ENCODE measurements around the gene COQ10B. TPM values are rescaled to one million over a fixed set of nuclear protein-coding genes. Genes with fewer than 3 reads are reported as not detected.

The COQ10B gene
- total RNA-seq, 2 experiments from 2014 or later = 22.2 to 24.4 TPM

DNA sequence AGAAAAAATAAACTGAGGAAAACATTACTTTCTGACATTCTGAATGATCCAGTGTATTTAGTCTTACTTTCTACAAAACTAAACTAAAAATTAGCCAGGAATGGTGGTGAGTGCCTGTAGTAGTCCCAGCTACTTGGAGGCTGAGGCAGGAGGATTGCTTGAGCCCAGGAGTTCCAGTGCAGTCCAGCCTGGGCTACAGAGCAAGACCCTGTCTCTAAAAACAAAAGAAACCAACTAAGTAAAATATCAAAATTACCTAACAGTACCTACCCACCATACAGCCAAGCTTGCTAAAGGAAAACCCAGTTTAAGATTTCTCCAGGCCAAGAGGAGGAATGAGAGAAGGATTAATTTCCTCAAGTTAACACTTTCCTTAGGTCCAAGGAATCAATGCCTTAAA is 43.3 kb downstream of the COQ10B start:
- ChIA-PET CTCF (interaction anchor here (0.6 kb wide), 1 partner anchor 230 kb away, joined by 4 read pairs; no protein-coding TSS in a partner anchor), POLR2A (interaction anchor here (0.6 to 9.0 kb wide), 4 partner anchors 18 to 208 kb away, joined by 3 to 275 read pairs (median 60); partner anchors contain the start of genes MARS2, MOB4 and SF3B1)
- Mint-ChIP-seq H3K27ac (peak overlapping the region; percentile 97), H3K9me3 (no peaks in the 10 kb centered on the region), H3K4me1 (peaks cover 53% of the 10 kb centered on the region), H3K36me3 (ENCODE audit: low read depth) (peaks cover 60% of the 10 kb centered on the region), H3K4me3 (peak overlapping the region; percentile 92), H3K27me3 (no peaks in the 10 kb centered on the region)
- DNase-seq = no peak

DNA sequence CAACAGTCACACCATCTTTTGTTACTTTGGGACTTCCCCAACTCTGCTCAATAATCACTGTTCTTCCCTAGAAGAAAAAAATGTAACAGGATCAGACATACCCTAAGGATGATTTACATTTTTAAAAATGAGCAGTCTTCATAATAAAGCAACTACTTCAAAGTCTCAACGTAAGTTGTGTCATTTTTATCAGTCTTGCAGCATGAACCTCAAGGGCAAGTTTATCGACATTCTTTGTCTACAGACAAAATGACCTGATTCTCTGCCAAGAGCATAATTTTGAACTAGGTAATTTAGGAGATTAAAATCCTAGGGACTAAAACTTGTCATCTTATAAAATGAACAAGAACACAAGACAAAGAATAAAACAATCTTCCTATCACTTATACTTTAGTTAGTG is 44.0 kb downstream of the COQ10B start:
- no peak for DNase-seq
- H3K4me3 Mint-ChIP-seq = peak overlapping the region; percentile 92
- H3K27me3 Mint-ChIP-seq = no peaks in the 10 kb centered on the region
- H3K9me3 Mint-ChIP-seq = no peaks in the 10 kb centered on the region
- peak overlapping the region; percentile 97 for H3K27ac Mint-ChIP-seq
- peaks cover 64% of the 10 kb centered on the region for H3K36me3 Mint-ChIP-seq (ENCODE audit: low read depth)
- peaks cover 60% of the 10 kb centered on the region for H3K4me1 Mint-ChIP-seq
- ChIA-PET CTCF (interaction anchor here (0.6 kb wide), 1 partner anchor 229 kb away, joined by 4 read pairs; no protein-coding TSS in a partner anchor), POLR2A (interaction anchor here (0.6 to 9.0 kb wide), 6 partner anchors 13 to 208 kb away, joined by 3 to 275 read pairs (median 16); partner anchors contain the start of genes MARS2, MOB4 and SF3B1)

DNA sequence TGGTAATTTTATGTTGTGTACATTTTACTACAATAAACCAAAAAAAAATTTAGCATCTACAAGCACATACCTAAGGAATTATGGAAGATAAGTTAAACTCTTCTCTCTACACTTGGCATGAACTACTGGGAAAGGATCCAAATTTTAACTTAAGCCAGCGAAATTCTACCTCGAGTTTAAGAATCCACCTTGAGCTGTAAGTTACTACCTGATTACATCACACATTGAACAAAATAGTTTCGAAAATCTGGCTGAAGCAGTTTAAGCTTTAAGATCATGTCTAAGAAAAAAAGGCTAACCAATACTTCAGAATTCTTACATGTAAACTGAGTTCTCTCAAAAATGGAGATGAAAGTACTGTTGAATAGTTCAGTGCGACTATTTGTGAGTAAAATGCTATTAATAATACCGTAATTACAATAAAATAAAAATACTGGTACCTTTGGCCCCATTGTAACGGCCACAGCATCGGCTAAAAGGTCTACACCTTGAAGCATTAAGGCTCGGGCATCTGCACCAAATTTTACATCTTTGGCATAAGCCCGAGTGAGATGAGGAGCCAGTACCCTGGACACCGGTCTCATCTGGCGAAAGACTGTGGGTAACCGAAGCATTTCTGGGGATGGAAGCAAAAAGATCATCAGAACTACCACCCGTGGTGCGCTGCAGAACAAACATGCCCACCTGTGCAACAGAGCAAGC is 45.0 kb downstream of the COQ10B start:
- ChIA-PET CTCF (interaction anchor here (0.7 to 5.0 kb wide), 5 partner anchors 18 to 209 kb away, joined by 3 to 30 read pairs (median 6); partner anchors contain the start of genes COQ10B and MOB4), POLR2A (interaction anchor here (0.9 to 9.0 kb wide), 14 partner anchors 10 to 207 kb away, joined by 3 to 275 read pairs (median 8); partner anchors contain the start of genes ANKRD44, COQ10B, MARS2 and MOB4)
- H3K4me3 Mint-ChIP-seq = peak overlapping the region; percentile 92
- H3K9me3 Mint-ChIP-seq = no peaks in the 10 kb centered on the region
- peak overlapping the region; percentile 97 for H3K27ac Mint-ChIP-seq
- no peaks in the 10 kb centered on the region for H3K27me3 Mint-ChIP-seq
- no peak for DNase-seq
- peaks cover 62% of the 10 kb centered on the region for H3K4me1 Mint-ChIP-seq
- H3K36me3 Mint-ChIP-seq (ENCODE audit: low read depth) = peaks cover 63% of the 10 kb centered on the region

DNA sequence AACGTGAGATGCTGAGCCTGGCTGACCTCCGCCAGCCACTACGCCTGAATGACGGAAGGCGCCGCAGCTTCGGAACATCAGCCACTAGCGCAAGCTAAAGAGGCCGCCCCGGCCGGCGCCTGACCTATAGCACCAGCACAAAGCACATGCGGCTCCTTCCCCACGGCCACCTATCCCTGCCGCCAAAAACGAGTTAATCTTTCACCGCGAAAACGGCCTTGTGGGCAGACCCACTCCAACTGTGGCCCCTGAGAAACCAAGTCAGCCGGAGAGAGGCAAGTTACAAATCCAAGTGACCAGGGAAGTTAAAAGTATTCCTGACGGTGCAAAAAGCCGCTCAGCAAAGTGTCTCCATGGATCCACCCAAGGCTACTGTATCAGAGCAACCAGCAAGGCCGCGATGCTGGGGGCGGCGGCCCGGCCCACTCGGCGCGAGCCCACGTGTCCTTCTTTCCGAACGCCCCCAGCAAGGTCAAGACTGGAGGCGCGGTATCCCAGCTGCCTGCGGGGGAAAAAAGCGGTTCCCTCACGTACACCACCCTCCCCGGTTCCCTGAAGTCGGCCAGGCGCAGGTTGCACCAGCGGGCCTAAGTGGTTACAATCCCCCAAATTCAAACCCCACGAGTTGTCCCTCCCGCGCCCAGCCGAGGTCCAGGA is 45.7 kb downstream of the COQ10B start:
- H3K36me3 Mint-ChIP-seq (ENCODE audit: low read depth) = peaks cover 67% of the 10 kb centered on the region
- no peaks in the 10 kb centered on the region for H3K9me3 Mint-ChIP-seq
- peak; percentile 70 for DNase-seq
- H3K4me3 Mint-ChIP-seq = peak overlapping the region; percentile 92
- H3K4me1 Mint-ChIP-seq = peaks cover 62% of the 10 kb centered on the region
- ChIA-PET POLR2A (interaction anchor here (0.7 to 9.0 kb wide), 22 partner anchors 10 to 1965 kb away, joined by 3 to 275 read pairs (median 6); partner anchors contain the start of genes ANKRD44, COQ10B, GTF3C3 and MARS2), CTCF (interaction anchor here (0.9 to 5.0 kb wide), 8 partner anchors 8 to 575 kb away, joined by 3 to 30 read pairs (median 4); partner anchors contain the start of genes COQ10B, MOB4 and SF3B1)
- peak overlapping the region; percentile 97 for H3K27ac Mint-ChIP-seq
- no peaks in the 10 kb centered on the region for H3K27me3 Mint-ChIP-seq

DNA sequence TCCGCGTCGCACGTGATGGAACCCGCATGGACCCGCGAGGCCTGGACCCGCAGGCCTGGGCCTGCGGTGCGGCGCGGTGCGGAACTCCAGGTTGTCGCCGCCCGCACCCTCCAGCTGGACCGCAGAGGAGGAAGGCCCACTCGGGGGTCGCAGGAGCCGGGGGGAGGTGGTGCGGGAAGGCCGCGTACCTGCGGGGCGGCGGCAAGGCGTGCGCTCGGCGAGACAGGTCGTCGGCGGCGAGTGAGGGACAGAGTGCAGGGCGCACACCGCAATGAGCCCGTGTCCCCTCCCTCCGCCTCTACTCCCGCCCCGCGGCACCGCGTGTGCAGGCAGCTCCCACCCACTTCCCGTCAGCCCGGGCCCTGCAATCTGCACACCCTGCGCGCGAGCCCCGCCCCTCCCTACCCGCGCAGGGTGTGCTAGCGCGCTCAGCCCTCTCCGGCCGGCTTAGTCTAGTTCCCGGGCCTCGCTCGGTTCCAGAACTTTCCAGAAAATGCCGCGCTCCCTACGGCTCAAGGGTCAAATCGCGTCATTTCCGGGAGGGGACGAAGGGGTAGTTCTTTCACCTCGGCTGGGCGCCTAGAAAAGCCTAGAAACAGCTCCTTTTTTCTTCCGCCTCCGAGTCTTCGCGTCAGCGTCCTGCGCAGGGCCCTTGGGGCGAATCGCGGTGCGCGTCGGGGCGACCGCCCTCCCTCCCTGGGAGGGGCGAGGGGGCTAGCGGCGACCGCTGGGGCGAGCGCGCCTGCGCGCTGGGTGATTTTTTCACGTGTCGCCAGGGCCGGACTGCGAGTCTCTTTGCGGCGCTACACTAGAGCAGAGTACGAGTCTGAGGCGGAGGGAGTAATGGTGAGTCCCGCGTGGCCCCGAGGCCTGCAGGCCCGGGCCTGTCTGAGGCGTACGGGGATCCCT is 46.5 kb downstream of the COQ10B start, which contains the start of the genes HSPD1 and HSPE1:
HSPD1 (minus strand) TSS at position 247 of the 909 bp plus-strand sequence. CDS start 992 bp downstream, outside the sequence.
HSPE1 (plus strand) TSS at position 786 of the 909 bp plus-strand sequence; CDS start at position 844, 58 bp downstream.
- peak; percentile 98 for DNase-seq
- Mint-ChIP-seq H3K4me3 (peak within 1 kb of the TSS; percentile 92), H3K4me1 (peaks cover 60% of the 10 kb centered on the region), H3K27me3 (no peaks in the 10 kb centered on the region), H3K36me3 (ENCODE audit: low read depth) (peaks cover 67% of the 10 kb centered on the region), H3K9me3 (no peaks in the 10 kb centered on the region), H3K27ac (peak within 1 kb of the TSS; percentile 97)
- ChIA-PET POLR2A (interaction anchor here (0.6 to 9.0 kb wide), 32 partner anchors 9 to 1965 kb away, joined by 3 to 275 read pairs (median 4); partner anchors contain the start of genes ANKRD44, COQ10B, GTF3C3 and MARS2), CTCF (interaction anchor here (0.7 to 5.0 kb wide), 9 partner anchors 9 to 575 kb away, joined by 3 to 30 read pairs (median 3); partner anchors contain the start of genes MOB4 and SF3B1)

DNA sequence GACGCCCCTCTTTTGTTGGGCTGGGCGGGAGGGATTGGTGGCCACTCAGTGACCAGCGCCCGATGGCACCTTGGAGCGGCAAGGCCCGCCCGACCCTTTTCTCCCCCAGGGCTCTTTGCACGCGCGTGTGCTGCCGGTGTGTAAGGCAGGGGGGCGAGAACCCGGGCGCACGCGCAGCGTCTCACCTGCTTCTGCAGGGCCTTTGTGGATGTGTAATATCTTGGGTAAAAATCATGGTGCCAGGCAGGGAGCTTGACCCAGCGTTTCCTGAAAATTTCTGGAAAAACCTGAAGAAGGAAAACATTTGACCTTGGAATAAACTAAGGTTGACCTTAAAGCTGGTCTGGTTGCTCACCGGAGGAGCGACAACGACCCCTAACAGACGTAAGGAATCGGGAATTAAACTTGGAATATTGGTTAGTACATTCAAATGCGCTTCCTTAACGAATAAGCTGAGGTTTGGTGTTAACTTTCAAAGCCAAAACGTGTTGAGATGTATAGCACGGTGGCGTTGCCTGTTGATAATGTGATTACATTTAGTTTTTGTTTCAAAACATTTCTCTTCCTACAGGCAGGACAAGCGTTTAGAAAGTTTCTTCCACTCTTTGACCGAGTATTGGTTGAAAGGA is 47.3 kb downstream of the COQ10B start:
- Mint-ChIP-seq H3K27me3 (no peaks in the 10 kb centered on the region), H3K4me3 (peak overlapping the region; percentile 92), H3K9me3 (no peaks in the 10 kb centered on the region), H3K27ac (peak overlapping the region; percentile 97), H3K4me1 (peaks cover 54% of the 10 kb centered on the region), H3K36me3 (ENCODE audit: low read depth) (peaks cover 62% of the 10 kb centered on the region)
- ChIA-PET POLR2A (interaction anchor here (0.7 to 9.0 kb wide), 21 partner anchors 8 to 597 kb away, joined by 3 to 275 read pairs (median 4); partner anchors contain the start of genes ANKRD44, COQ10B, MARS2 and MOB4), CTCF (interaction anchor here (0.9 to 5.0 kb wide), 6 partner anchors 8 to 576 kb away, joined by 3 to 30 read pairs (median 4); partner anchors contain the start of gene MOB4)
- DNase-seq = no peak

DNA sequence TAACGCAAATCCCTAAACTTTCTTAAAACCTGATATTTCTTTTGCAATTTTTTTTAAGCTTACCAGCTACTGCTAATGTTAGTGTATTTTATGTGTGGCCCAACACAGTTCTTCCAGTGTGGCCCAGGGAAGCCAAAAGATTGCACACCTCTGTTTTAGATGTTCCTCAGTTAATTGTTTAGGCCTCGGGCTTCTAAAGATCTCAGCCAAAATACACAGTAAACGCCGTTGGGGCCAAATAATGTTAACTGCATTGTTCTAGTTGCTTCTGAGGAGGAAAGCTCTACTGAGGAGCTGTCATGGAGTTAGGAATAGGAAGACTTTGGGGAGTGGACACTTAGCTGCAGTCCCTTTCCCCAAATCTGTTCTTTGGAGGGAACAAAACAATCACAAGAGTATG is 48.8 kb downstream of the COQ10B start:
- Mint-ChIP-seq H3K9me3 (no peaks in the 10 kb centered on the region), H3K27ac (peak overlapping the region; percentile 97), H3K27me3 (no peaks in the 10 kb centered on the region), H3K36me3 (ENCODE audit: low read depth) (peaks cover 47% of the 10 kb centered on the region), H3K4me1 (peaks cover 38% of the 10 kb centered on the region), H3K4me3 (peak overlapping the region; percentile 92)
- ChIA-PET POLR2A (interaction anchor here (0.9 to 9.0 kb wide), 7 partner anchors 12 to 203 kb away, joined by 3 to 275 read pairs (median 20); partner anchors contain the start of genes ANKRD44, COQ10B, MARS2 and MOB4), CTCF (interaction anchor here (0.8 to 5.0 kb wide), 3 partner anchors 11 to 38 kb away, joined by 3 to 30 read pairs (median 4); partner anchors contain the start of gene MOB4)
- no peak for DNase-seq

DNA sequence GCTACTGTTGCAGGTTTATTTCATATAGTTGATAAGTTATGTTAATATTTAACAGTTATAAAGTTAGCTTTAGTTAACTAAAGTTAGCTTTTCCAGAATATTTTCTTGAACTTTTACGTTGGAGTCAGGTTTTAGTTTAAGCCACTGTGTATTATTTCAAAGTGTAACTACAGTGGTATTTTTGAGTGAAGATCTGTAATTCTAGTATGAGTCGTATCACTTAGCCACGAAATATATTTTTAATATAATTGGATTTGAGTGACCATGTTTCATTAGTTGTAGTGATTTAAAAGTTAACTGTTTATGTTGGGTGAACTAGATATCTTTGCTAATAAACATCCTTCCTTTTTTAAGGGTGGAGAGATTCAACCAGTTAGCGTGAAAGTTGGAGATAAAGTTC is 49.3 kb downstream of the COQ10B start:
- no peak for DNase-seq
- Mint-ChIP-seq H3K9me3 (no peaks in the 10 kb centered on the region), H3K36me3 (ENCODE audit: low read depth) (peaks cover 42% of the 10 kb centered on the region), H3K4me3 (peak overlapping the region; percentile 92), H3K27me3 (no peaks in the 10 kb centered on the region), H3K4me1 (peaks cover 34% of the 10 kb centered on the region), H3K27ac (peak overlapping the region; percentile 97)
- CTCF ChIA-PET = interaction anchor here (0.8 to 5.0 kb wide), 3 partner anchors 11 to 38 kb away, joined by 3 to 30 read pairs (median 4); partner anchors contain the start of gene MOB4
- POLR2A ChIA-PET = interaction anchor here (0.9 to 9.0 kb wide), 6 partner anchors 12 to 202 kb away, joined by 3 to 275 read pairs (median 40); partner anchors contain the start of genes ANKRD44, COQ10B, MARS2 and MOB4

DNA sequence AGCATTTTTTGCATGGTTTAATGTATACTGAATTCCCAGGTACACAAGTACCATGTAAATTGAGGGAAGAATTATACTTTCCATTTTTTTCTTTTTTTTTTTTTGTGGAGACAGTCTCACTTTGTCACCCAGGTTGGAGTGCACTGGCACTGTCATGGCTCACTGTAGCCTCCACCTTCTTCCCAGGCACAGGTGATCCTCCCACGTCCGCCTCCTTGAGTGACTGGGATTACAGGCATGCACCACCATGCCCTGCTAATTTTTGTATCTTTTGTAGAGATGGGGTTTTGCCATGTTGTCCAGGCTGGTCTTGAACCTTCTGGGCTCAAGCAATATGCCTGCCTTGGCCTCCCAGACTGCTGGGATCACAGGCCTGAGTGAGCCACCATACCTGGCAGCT is 50.6 kb downstream of the COQ10B start:
- Mint-ChIP-seq H3K9me3 (no peaks in the 10 kb centered on the region), H3K4me3 (no peak overlapping the region), H3K27ac (no peak overlapping the region), H3K36me3 (ENCODE audit: low read depth) (peaks cover 41% of the 10 kb centered on the region), H3K4me1 (peaks cover 26% of the 10 kb centered on the region), H3K27me3 (no peaks in the 10 kb centered on the region)
- POLR2A ChIA-PET = interaction anchor here (1.0 to 9.0 kb wide), 2 partner anchors 10 to 69 kb away, joined by 3 to 275 read pairs; partner anchors contain the start of genes MOB4 and SF3B1
- DNase-seq = no peak
- CTCF ChIA-PET = interaction anchor here (3.2 kb wide), 1 partner anchor 12 kb away, joined by 11 read pairs; the partner anchor contains the start of gene MOB4

DNA sequence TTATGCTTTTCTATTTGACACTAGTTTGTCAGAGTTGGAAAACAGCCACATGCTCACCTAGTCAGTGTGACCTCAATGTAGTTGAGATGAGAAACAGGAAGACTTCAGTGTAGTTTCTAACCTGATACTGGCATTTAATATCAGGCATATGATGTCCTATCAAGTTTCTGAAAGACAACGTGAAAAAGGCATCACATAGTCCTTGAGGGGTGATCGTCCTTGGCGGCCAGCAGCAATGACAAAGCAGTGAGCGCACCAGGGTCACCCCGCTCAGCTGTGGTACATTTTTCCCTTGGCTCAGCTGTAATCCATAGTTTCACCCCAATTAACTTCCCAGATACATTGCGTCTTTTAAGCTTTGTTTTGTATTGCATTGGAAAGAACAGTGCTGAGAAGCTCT is 51.2 kb downstream of the COQ10B start:
- POLR2A ChIA-PET = interaction anchor here (1.0 to 9.0 kb wide), 2 partner anchors 10 to 70 kb away, joined by 3 to 275 read pairs; partner anchors contain the start of genes MOB4 and SF3B1
- no peak for DNase-seq
- Mint-ChIP-seq H3K4me3 (no peak overlapping the region), H3K27ac (no peak overlapping the region), H3K27me3 (no peaks in the 10 kb centered on the region), H3K9me3 (no peaks in the 10 kb centered on the region), H3K4me1 (peaks cover 26% of the 10 kb centered on the region), H3K36me3 (ENCODE audit: low read depth) (peaks cover 41% of the 10 kb centered on the region)
- CTCF ChIA-PET = interaction anchor here (3.2 kb wide), 1 partner anchor 11 kb away, joined by 11 read pairs; the partner anchor contains the start of gene MOB4

DNA sequence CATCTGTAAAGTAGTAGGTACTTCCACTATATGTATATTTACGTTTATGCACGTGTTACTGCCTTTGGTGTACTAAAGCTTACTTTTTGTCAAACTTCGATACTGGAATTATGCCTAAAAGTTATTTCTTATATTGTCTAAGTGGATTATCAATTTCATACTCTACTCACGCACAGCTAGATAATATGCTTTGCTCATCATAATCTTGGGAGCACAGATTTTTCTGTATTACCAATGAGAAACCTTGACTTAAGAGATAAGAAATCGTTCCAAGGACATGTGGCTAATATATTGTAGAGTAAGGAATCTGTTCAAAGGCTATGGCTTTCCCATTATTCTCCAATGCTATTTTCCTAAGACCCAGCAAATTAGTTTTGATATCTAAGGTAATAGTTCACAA is 53.3 kb downstream of the COQ10B start:
- H3K4me3 Mint-ChIP-seq = no peak overlapping the region
- peaks cover 37% of the 10 kb centered on the region for H3K36me3 Mint-ChIP-seq (ENCODE audit: low read depth)
- ChIA-PET POLR2A (interaction anchor here (3.8 kb wide), 1 partner anchor 9 kb away, joined by 25 read pairs; the partner anchor contains the start of gene MOB4), CTCF (no interaction called here)
- no peak overlapping the region for H3K27ac Mint-ChIP-seq
- no peak for DNase-seq
- H3K4me1 Mint-ChIP-seq = peaks cover 20% of the 10 kb centered on the region
- H3K27me3 Mint-ChIP-seq = no peaks in the 10 kb centered on the region
- no peaks in the 10 kb centered on the region for H3K9me3 Mint-ChIP-seq
